Natural killer cell (primary cell): ENCODE results near the gene SH3PXD2B. TPM values are rescaled to one million over a fixed set of nuclear protein-coding genes. Genes with fewer than 3 reads are reported as not detected.

Experiments used
- ATAC-seq, 3 donors: fragments of 150-1000 bp in 2 of 3; fragments of 200-7000 bp in 1 of 3; cut with Tn5 transposase; 1 replicate in 1 of 3; 2 replicates in 2 of 3; pipeline ENCODE4 v1.10.0; 2021; ENCODE audit warnings: mild to moderate bottlenecking in 2 of 3, moderate library complexity in 2 of 3
- DNase-seq, 2 donors: peaks; one replicate each; pipeline versions ENCODE4 v3.0.0 to v3.0.0-alpha.2; 2013 to 2021; ENCODE audit warnings: mixed read lengths in 1 of 2
- H3K27ac ChIP-seq: one replicate; pipeline ENCODE4 v1.5.1; 2013; ENCODE audit warnings: mild to moderate bottlenecking, low read length
- H3K27me3 ChIP-seq: one replicate; pipeline ENCODE4 v1.6.1; 2013; ENCODE audit warnings: low read length; ENCODE audit not compliant: control insufficient read depth, insufficient read depth
- H3K36me3 ChIP-seq: one replicate; pipeline ENCODE4 v1.6.1; 2013; ENCODE audit warnings: low read length; ENCODE audit not compliant: control insufficient read depth, insufficient read depth
- H3K4me1 ChIP-seq: one replicate; pipeline ENCODE4 v1.6.1; 2013; ENCODE audit warnings: low read length; ENCODE audit not compliant: control insufficient read depth, insufficient read depth
- H3K4me3 ChIP-seq: one replicate; pipeline ENCODE4 v1.5.1; 2013; ENCODE audit warnings: low read length
- H3K9me3 ChIP-seq: one replicate; pipeline ENCODE4 v1.6.1; 2013; ENCODE audit warnings: low read length; ENCODE audit not compliant: control insufficient read depth, insufficient read depth
- H3K27ac Mint-ChIP-seq, 2 donors: one replicate each; pipeline ENCODE4 v1.8.0; 2022; ENCODE audit warnings: mild to moderate bottlenecking in 2 of 2, mixed read lengths in 2 of 2, moderate library complexity in 1 of 2
- H3K27me3 Mint-ChIP-seq, 2 donors: one replicate each; pipeline ENCODE4 v1.8.0; 2022; ENCODE audit warnings: low read depth in 2 of 2, mixed read lengths in 2 of 2
- H3K36me3 Mint-ChIP-seq: one replicate; pipeline ENCODE4 v1.8.0; 2022; ENCODE audit warnings: mixed read lengths
- H3K4me1 Mint-ChIP-seq, 2 donors: one replicate each; pipeline ENCODE4 v1.8.0; 2022; ENCODE audit warnings: mixed read lengths in 2 of 2
- H3K4me3 Mint-ChIP-seq: one replicate; pipeline ENCODE4 v1.8.0; 2022; ENCODE audit warnings: mild to moderate bottlenecking, moderate library complexity, mixed read lengths
- H3K9me3 Mint-ChIP-seq, 2 donors: one replicate each; pipeline ENCODE4 v1.8.0; 2022; ENCODE audit warnings: mixed read lengths in 2 of 2
- CTCF ChIP-seq: fragments of 200-600 bp; IDR thresholded peaks from one replicate; pipeline ENCODE4 v1.8.0; 2022; ENCODE audit warnings: antibody characterized with exemption
- WGBS: methylation state at CpG from one replicate; pipeline ENCODE4 v1.1.7; 2013; ENCODE audit warnings: missing lambda C conversion rate; ENCODE audit not compliant: insufficient coverage; 5-methylcytosine and 5-hydroxymethylcytosine counted together
- intact Hi-C: fragments of 100-400 bp; cut with micrococcal nuclease; formaldehyde crosslinking; loops from one replicate; pipeline ENCODE4 v1.14.2; 2022
- total RNA-seq, 4 donors: library from RNA; stranded (reverse); fragments of 120-200 nt in 1 of 4; gene quantifications; one replicate each; pipeline versions ENCODE4 v1.2.3 to v1.2.4, GENCODE V29; 2013 to 2022

SH3PXD2B gene
- total RNA-seq, 3 donors from 2014 or later (not counting 1 experiment from before 2014, with no cell fraction given) = 0.25 to 0.35 TPM; not detected in 1

- no peaks in the 10 kb centered on the region for H3K27me3 Mint-ChIP-seq
- intact Hi-C loops = loop anchor here (5.0 to 10.0 kb wide), 3 partner anchors 98 to 216 kb away; partner anchors contain the start of gene STK10
- H3K27ac ChIP-seq = no peak within 1 kb of the TSS
Observed at GRCh38 chr5:172283020-172283861, 171.1 kb downstream of the SH3PXD2B start, which contains the start of gene UBTD2. Gene UBTD2, minus strand, starts transcription at chr5:172283764. Its CDS starts 99 bp downstream, at chr5:172283665.

GRCh38 chr5:172282272-172283019 is 171.9 kb downstream of the SH3PXD2B start:
- H3K9me3 ChIP-seq = no peaks in the 10 kb centered on the region
- H3K9me3 Mint-ChIP-seq = no peaks in the 10 kb centered on the region
- WGBS = 27% methylated on average over 9 of the region's 13 CpGs
- peaks cover 17 to 18% of the 10 kb centered on the region in 2 donors for H3K4me1 Mint-ChIP-seq
- H3K27me3 ChIP-seq = no peaks in the 10 kb centered on the region
- H3K4me3 ChIP-seq = peak overlapping the region; percentile 66
- DNase-seq (no peak), ATAC-seq (no peak)
- H3K36me3 Mint-ChIP-seq = no peaks in the 10 kb centered on the region
- intact Hi-C loops = loop anchor here (5.0 to 10.0 kb wide), 3 partner anchors 98 to 215 kb away; partner anchors contain the start of gene STK10
- H3K27ac Mint-ChIP-seq = peak overlapping the region; percentile 36 to 70
- H3K36me3 ChIP-seq = no peaks in the 10 kb centered on the region
- H3K27ac ChIP-seq = no peak overlapping the region
- peaks cover 11% of the 10 kb centered on the region for H3K4me1 ChIP-seq
- TF ChIP-seq CTCF = no peak
- H3K27me3 Mint-ChIP-seq = no peaks in the 10 kb centered on the region
- H3K4me3 Mint-ChIP-seq = peak overlapping the region; percentile 83

More at GRCh38 chr5:172283020-172283861, 171.1 kb downstream of the SH3PXD2B start, which contains the start of gene UBTD2:
- peak; percentile 72 to 82 for DNase-seq
- Mint-ChIP-seq H3K36me3 (no peaks in the 10 kb centered on the region), H3K27ac (peak within 1 kb of the TSS; percentile 64 to 76), H3K4me3 (peak within 1 kb of the TSS; percentile 93), H3K4me1 (peaks cover 17 to 18% of the 10 kb centered on the region in 2 donors), H3K9me3 (no peaks in the 10 kb centered on the region)
- Histone ChIP-seq H3K27me3 (no peaks in the 10 kb centered on the region), H3K4me3 (peak within 1 kb of the TSS; percentile 66), H3K4me1 (peaks cover 11% of the 10 kb centered on the region), H3K36me3 (no peaks in the 10 kb centered on the region), H3K9me3 (no peaks in the 10 kb centered on the region)
- peak; percentile 86 to 93 (median 88) for ATAC-seq
- WGBS = under 1% methylated on average over 86 of the region's 87 CpGs
- peak; percentile 49 for TF ChIP-seq CTCF

GRCh38 chr5:172281346-172281745 is 173.0 kb downstream of the SH3PXD2B start:
- peaks cover 11% of the 10 kb centered on the region for H3K4me1 ChIP-seq
- intact Hi-C loops = loop anchor here (5.0 to 10.0 kb wide), 3 partner anchors 97 to 214 kb away; partner anchors contain the start of gene STK10

More at GRCh38 chr5:172281346-172281745, 173.0 kb downstream of the SH3PXD2B start:
- no peak for DNase-seq
- Mint-ChIP-seq H3K36me3 (no peaks in the 10 kb centered on the region), H3K4me3 (peak overlapping the region; percentile 83), H3K9me3 (no peaks in the 10 kb centered on the region), H3K27me3 (no peaks in the 10 kb centered on the region), H3K27ac (no peak overlapping the region), H3K4me1 (peaks cover 17 to 18% of the 10 kb centered on the region in 2 donors)
- Histone ChIP-seq H3K9me3 (no peaks in the 10 kb centered on the region), H3K4me3 (no peak overlapping the region), H3K36me3 (no peaks in the 10 kb centered on the region), H3K27me3 (no peaks in the 10 kb centered on the region), H3K27ac (no peak overlapping the region)
- TF ChIP-seq CTCF = no peak
- WGBS = 96% methylated on average over 6 of the region's 6 CpGs
- ATAC-seq = no peak
